IMR-90 (cell line): ENCODE data around the gene DNAH8. TPM values are rescaled to one million over a fixed set of nuclear protein-coding genes. Genes with fewer than 3 reads are reported as not detected.

ENCODE experiments used
- ATAC-seq: fragments of 200-7000 bp; cut with Tn5 transposase; 2 replicates; pipeline ENCODE4 v1.9.1; 2020; ENCODE audit warnings: low read depth, mild to moderate bottlenecking, moderate library complexity
- BruUV-seq: library from RNA; stranded (reverse); fragments of 400-500 nt; replicated peaks from 2 replicates; lab custom pipeline; 2021; lab: Mats Ljungman, UMichigan
- CTCF ChIA-PET: fragments of 300-600 bp; formaldehyde crosslinking; extraction: SDS; loops from one replicate; lab custom pipeline; 2021; ENCODE audit warnings: antibody characterized with exemption; lab: Yijun Ruan, JAX
- POLR2A ChIA-PET: fragments of 300-600 bp; sonication (Branson Sonifier 250); formaldehyde crosslinking; loops from one replicate; lab custom pipeline; 2022; ENCODE audit warnings: antibody characterized with exemption; ENCODE audit not compliant: unreplicated experiment; lab: Charles Lee
- DNase-seq: peaks from one replicate; pipeline ENCODE4 v3.0.0; 2013
- H2AFZ ChIP-seq: replicated peaks from 2 replicates; pipeline ENCODE3; 2013; ENCODE audit warnings: low read length, mild to moderate bottlenecking; ENCODE audit not compliant: poor library complexity
- H2AK5ac ChIP-seq: 2 replicates; pipeline ENCODE4 v1.6.1; 2013; ENCODE audit warnings: low read depth, low read length, inconsistent platforms
- H2AK9ac ChIP-seq: replicated peaks from 2 replicates; pipeline ENCODE3; 2013; ENCODE audit warnings: mild to moderate bottlenecking, low read depth, low read length, moderate library complexity; ENCODE audit not compliant: poor library complexity
- H2BK120ac ChIP-seq: 2 replicates; pipeline ENCODE4 v1.6.1; 2013; ENCODE audit warnings: low read depth, low read length, inconsistent platforms
- H2BK15ac ChIP-seq: 3 replicates; pipeline ENCODE4 v1.6.1; 2013; ENCODE audit warnings: low read depth, low read length, inconsistent platforms
- H2BK20ac ChIP-seq: 2 replicates; pipeline ENCODE4 v1.6.1; 2013; ENCODE audit warnings: low read depth, mild to moderate bottlenecking, inconsistent platforms, low read length, moderate library complexity
- H2BK5ac ChIP-seq: 2 replicates; pipeline ENCODE4 v1.6.1; 2013; ENCODE audit warnings: mild to moderate bottlenecking, low read depth, low read length, inconsistent platforms; ENCODE audit not compliant: poor library complexity, severe bottlenecking
- H3K14ac ChIP-seq: replicated peaks from 2 replicates; pipeline ENCODE4 v1.6.1; 2013; ENCODE audit warnings: low read depth, low read length, inconsistent platforms
- H3K18ac ChIP-seq: 2 replicates; pipeline ENCODE4 v1.6.1; 2013; ENCODE audit warnings: low read depth, low read length, control low read depth
- H3K23ac ChIP-seq: 2 replicates; pipeline ENCODE4 v1.6.1; 2013; ENCODE audit warnings: low read depth, low read length, inconsistent platforms
- H3K27ac ChIP-seq: 2 replicates; pipeline ENCODE4 v1.5.1; 2013; ENCODE audit warnings: mild to moderate bottlenecking, control low read depth, low read length; ENCODE audit not compliant: insufficient read depth
- H3K27me3 ChIP-seq: 2 replicates; pipeline ENCODE4 v1.6.1; 2013; ENCODE audit warnings: low read length; ENCODE audit not compliant: control insufficient read depth, insufficient read depth
- H3K36me3 ChIP-seq: 2 replicates; pipeline ENCODE4 v1.6.1; 2013; ENCODE audit warnings: low read length, mixed read lengths; ENCODE audit not compliant: control insufficient read depth, insufficient read depth
- H3K4ac ChIP-seq: 2 replicates; pipeline ENCODE4 v1.6.1; 2013; ENCODE audit warnings: low read depth, low read length, inconsistent platforms
- H3K4me1 ChIP-seq: 2 replicates; pipeline ENCODE4 v1.6.1; 2013; ENCODE audit warnings: low read length, mixed read lengths; ENCODE audit not compliant: control insufficient read depth, insufficient read depth
- H3K4me2 ChIP-seq: 2 replicates; pipeline ENCODE4 v1.6.1; 2013; ENCODE audit warnings: low read depth, mild to moderate bottlenecking, control low read depth, low read length, moderate library complexity
- H3K4me3 ChIP-seq: 2 replicates; pipeline ENCODE4 v1.5.1; 2013; ENCODE audit warnings: low read depth, mild to moderate bottlenecking, control low read depth, low read length, moderate library complexity; ENCODE audit not compliant: insufficient read depth
- H3K56ac ChIP-seq: 2 replicates; pipeline ENCODE4 v1.6.1; 2013; ENCODE audit warnings: low read length, inconsistent platforms; ENCODE audit not compliant: insufficient read depth; ENCODE audit errors: extremely low read depth
- H3K79me1 ChIP-seq, 2 experiments: 2 replicates each; pipeline ENCODE4 v1.6.1; 2013; ENCODE audit warnings: low read length in 2 of 2, inconsistent platforms in 1 of 2, low read depth in 1 of 2
- H3K9ac ChIP-seq: 2 replicates; pipeline ENCODE4 v1.6.1; 2013; ENCODE audit warnings: low read depth, low read length, control low read depth
- H3K9me1 ChIP-seq: 2 replicates; pipeline ENCODE4 v1.6.1; 2013; ENCODE audit warnings: low read length, inconsistent platforms; ENCODE audit not compliant: insufficient read depth
- H3K9me3 ChIP-seq: 2 replicates; pipeline ENCODE4 v1.6.1; 2013; ENCODE audit warnings: low read length; ENCODE audit not compliant: control insufficient read depth, insufficient read depth
- H4K20me1 ChIP-seq: 2 replicates; pipeline ENCODE4 v1.6.1; 2013; ENCODE audit warnings: low read length, inconsistent platforms; ENCODE audit not compliant: insufficient read depth
- H4K5ac ChIP-seq: 2 replicates; pipeline ENCODE4 v1.6.1; 2013; ENCODE audit warnings: mild to moderate bottlenecking, low read depth, low read length, control low read depth
- H4K8ac ChIP-seq, 2 experiments: 2 replicates each; pipeline ENCODE4 v1.6.1; 2013; ENCODE audit warnings: low read depth in 2 of 2, low read length in 2 of 2, control low read depth in 1 of 2, inconsistent platforms in 1 of 2
- H4K91ac ChIP-seq: 2 replicates; pipeline ENCODE4 v1.6.1; 2013; ENCODE audit warnings: low read depth, low read length, inconsistent platforms; ENCODE audit not compliant: insufficient read depth
- CHD1 ChIP-seq: IDR thresholded peaks from 2 replicates; pipeline ENCODE4 v1.6.1; 2012; ENCODE audit warnings: low read depth, low read length, improper control_type of control experiment
- RAD21 ChIP-seq: IDR thresholded peaks from 2 replicates; pipeline ENCODE4 v1.6.1; 2012; ENCODE audit warnings: low read length, improper control_type of control experiment
- SMC3 ChIP-seq: fragments of 150-350 bp; IDR thresholded peaks from 2 replicates; pipeline ENCODE4 v1.6.1; 2016; ENCODE audit warnings: low read depth, mild to moderate bottlenecking, antibody characterized with exemption, low read length, moderate library complexity
- WGBS, 2 experiments: methylation state at CpG; one replicate each; pipeline versions ENCODE4 v1.1.5 to v1.1.7; 2013; ENCODE audit warnings: missing lambda C conversion rate in 2 of 2; ENCODE audit not compliant: insufficient read length in 1 of 2; ENCODE audit errors: extremely low coverage in 2 of 2; 5-methylcytosine and 5-hydroxymethylcytosine counted together
- dilution Hi-C: fragments of 300-500 bp; cut with HindIII; formaldehyde crosslinking; loops from one replicate; pipeline ENCODE4 v1.14.3; 2018; ENCODE audit warnings: low sequenced_read_pairs; ENCODE audit not compliant: unreplicated experiment
- in situ Hi-C: fragments of 300-500 bp; cut with MboI; formaldehyde crosslinking; loops from 3 replicates; pipeline ENCODE4 v1.14.3; 2019; ENCODE audit warnings: low sequenced_read_pairs, inconsistent platforms, mixed read lengths
- intact Hi-C: fragments of 100-400 bp; cut with micrococcal nuclease; formaldehyde crosslinking; loops from 2 replicates; pipeline ENCODE4 v1.10.0; 2022
- polyA plus RNA-seq, 3 experiments: library from polyadenylated mRNA; depleted of rRNA; stranded (reverse); fragments of >200 nt; gene quantifications; 2 replicates each; pipeline ENCODE4 v1.2.3, GENCODE V29; 2012; ENCODE audit warnings: low replicate concordance in 1 of 3
- total RNA-seq: library from RNA; depleted of rRNA; stranded (reverse); fragments of >200 nt; gene quantifications from 2 replicates; pipeline ENCODE4 v1.2.3, GENCODE V29; 2012
- TF ChIP-seq, protein P1 (sequence below): conservative IDR thresholded peaks from 2 replicates; pipeline ENCODE4 v1.5.1; 2012; ENCODE audit warnings: mild to moderate bottlenecking, low read depth, low read length, improper control_type of control experiment

The DNAH8 gene
- total and polyA plus RNA-seq, 2 of the 4 experiments (the other 2 are of a cell fraction): not detected

DNA sequence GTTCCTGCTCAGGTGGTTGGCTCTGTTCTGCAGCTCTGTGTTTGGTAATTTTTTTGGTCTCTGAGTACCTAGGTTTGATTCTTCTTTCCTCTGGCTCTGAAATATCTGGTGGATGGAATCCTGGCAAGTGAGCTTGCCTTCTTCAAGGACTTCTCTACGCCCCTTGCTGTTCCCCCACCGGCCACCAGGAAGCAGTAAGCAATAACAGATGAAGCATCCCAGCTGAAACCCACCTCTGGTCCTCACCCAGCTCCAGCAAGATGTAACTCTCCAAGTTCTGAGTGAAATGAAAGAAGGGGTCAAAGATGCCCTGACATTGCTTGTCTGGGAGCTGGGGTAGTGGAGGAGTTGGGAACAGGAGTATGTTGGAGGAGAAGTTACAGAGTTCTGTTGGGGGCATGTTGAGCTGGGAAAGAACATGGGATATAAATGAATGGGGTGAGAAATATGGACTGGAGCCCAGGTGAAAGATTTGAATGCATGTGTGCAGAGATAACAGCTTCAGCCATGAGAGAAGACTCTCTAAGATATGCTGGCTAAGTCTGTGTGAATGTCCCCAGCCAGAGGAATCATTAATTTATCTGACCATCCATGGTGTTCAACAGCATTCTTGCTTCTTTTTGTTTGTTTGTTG lies 282.1 kb downstream of the DNAH8 start:
- Histone ChIP-seq H3K4me1 (no peaks in the 10 kb centered on the region), H3K9me3 (no peaks in the 10 kb centered on the region), H2BK15ac (no peak overlapping the region), H2BK120ac (no peak overlapping the region), H3K56ac (no peak overlapping the region), H4K20me1 (no peaks in the 10 kb centered on the region), H3K4me2 (no peak overlapping the region), H3K9ac (no peak overlapping the region), H2AK9ac (no peak overlapping the region), H3K4me3 (no peak overlapping the region), H3K27me3 (no peaks in the 10 kb centered on the region; the same call in 1 of the 2 replicates), H3K18ac (no peak overlapping the region), H3K27ac (no peak overlapping the region), H3K23ac (no peak overlapping the region), H3K36me3 (no peaks in the 10 kb centered on the region), H2BK5ac (no peak overlapping the region), H3K9me1 (no peaks in the 10 kb centered on the region), H2BK20ac (no peak overlapping the region), H4K5ac (no peak overlapping the region), H3K79me1 (no peaks in the 10 kb centered on the region), H2AK5ac (no peak overlapping the region), H3K14ac (no peak overlapping the region), H2AFZ (no peak overlapping the region), H4K8ac (no peak overlapping the region), H4K91ac (no peak overlapping the region), H3K4ac (no peak overlapping the region)
- DNase-seq: peak; percentile 12
- POLR2A ChIA-PET: no interaction called here
- ATAC-seq: no peak; the same call in 1 of the 2 replicates
- TF ChIP-seq, protein P1, sequence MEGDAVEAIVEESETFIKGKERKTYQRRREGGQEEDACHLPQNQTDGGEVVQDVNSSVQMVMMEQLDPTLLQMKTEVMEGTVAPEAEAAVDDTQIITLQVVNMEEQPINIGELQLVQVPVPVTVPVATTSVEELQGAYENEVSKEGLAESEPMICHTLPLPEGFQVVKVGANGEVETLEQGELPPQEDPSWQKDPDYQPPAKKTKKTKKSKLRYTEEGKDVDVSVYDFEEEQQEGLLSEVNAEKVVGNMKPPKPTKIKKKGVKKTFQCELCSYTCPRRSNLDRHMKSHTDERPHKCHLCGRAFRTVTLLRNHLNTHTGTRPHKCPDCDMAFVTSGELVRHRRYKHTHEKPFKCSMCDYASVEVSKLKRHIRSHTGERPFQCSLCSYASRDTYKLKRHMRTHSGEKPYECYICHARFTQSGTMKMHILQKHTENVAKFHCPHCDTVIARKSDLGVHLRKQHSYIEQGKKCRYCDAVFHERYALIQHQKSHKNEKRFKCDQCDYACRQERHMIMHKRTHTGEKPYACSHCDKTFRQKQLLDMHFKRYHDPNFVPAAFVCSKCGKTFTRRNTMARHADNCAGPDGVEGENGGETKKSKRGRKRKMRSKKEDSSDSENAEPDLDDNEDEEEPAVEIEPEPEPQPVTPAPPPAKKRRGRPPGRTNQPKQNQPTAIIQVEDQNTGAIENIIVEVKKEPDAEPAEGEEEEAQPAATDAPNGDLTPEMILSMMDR: peak; percentile 43
- no peak for TF ChIP-seq CHD1
- peak; percentile 18; the same call in 1 of the 2 replicates for TF ChIP-seq SMC3
- TF ChIP-seq RAD21: peak; percentile 47
- dilution Hi-C loops: no loop called here
- BruUV-seq: no TSS peak
- CTCF ChIA-PET: interaction anchor here (1.1 to 1.3 kb wide), 3 partner anchors 25 to 305 kb away, joined by 3 to 5 read pairs (median 3); no protein-coding TSS in a partner anchor
- no CpG with 5 or more reads among the region's 2 CpGs for WGBS, 2 experiments
- intact Hi-C loops: loop anchor here (2.0 kb wide), 1 partner anchor 306 kb away; no protein-coding TSS in a partner anchor
- in situ Hi-C loops: no loop called here
